Activated CD4-positive, alpha-beta memory T cell treated with anti-CD3 and anti-CD28 coated beads for 36 hours (primary cell): ENCODE data around the gene PPEF2. TPM values are rescaled to one million over a fixed set of nuclear protein-coding genes. Genes with fewer than 3 reads are reported as not detected.
"Not testable (repeated sequence)": the region's sequence is repeated elsewhere in the genome, so short reads cannot be mapped to it uniquely, and the experiment has no call there.

Experiments used
- CTCF ChIA-PET: fragments of 350-600 bp; sonication (Branson Sonifier 250); formaldehyde crosslinking; loops from one replicate; lab custom pipeline; 2021; ENCODE audit warnings: antibody characterized with exemption, inconsistent platforms; lab: Charles Lee
- POLR2A ChIA-PET: fragments of 350-600 bp; sonication (Branson Sonifier 250); formaldehyde crosslinking; loops from one replicate; lab custom pipeline; 2021; ENCODE audit warnings: antibody characterized with exemption; lab: Charles Lee
- DNase-seq: peaks from one replicate; pipeline ENCODE4 v3.0.0-alpha.2; 2020
- H3K27ac Mint-ChIP-seq: one replicate; pipeline ENCODE4 v1.8.0; 2021; ENCODE audit warnings: mixed read lengths
- H3K27me3 Mint-ChIP-seq: one replicate; pipeline ENCODE4 v1.8.0; 2021; ENCODE audit warnings: mixed read lengths
- H3K36me3 Mint-ChIP-seq: one replicate; pipeline ENCODE4 v1.8.0; 2021; ENCODE audit warnings: mixed read lengths
- H3K4me1 Mint-ChIP-seq: one replicate; pipeline ENCODE4 v1.8.0; 2021; ENCODE audit warnings: low read depth, mixed read lengths
- H3K4me3 Mint-ChIP-seq: one replicate; pipeline ENCODE4 v1.8.0; 2021; ENCODE audit warnings: mild to moderate bottlenecking, mixed read lengths
- H3K9me3 Mint-ChIP-seq: one replicate; pipeline ENCODE4 v1.8.0; 2021; ENCODE audit warnings: mixed read lengths
- intact Hi-C: fragments of 100-400 bp; cut with micrococcal nuclease; formaldehyde crosslinking; loops from one replicate; pipeline ENCODE4 v1.15.1; 2023
- total RNA-seq, 2 experiments: library from RNA; stranded (reverse); gene quantifications; one replicate each; pipeline ENCODE4 v1.2.3, GENCODE V29; 2021

Gene PPEF2
- under 1 TPM in 1 of 2 experiments, not detected in 1; 0.40 TPM for total RNA-seq

DNA sequence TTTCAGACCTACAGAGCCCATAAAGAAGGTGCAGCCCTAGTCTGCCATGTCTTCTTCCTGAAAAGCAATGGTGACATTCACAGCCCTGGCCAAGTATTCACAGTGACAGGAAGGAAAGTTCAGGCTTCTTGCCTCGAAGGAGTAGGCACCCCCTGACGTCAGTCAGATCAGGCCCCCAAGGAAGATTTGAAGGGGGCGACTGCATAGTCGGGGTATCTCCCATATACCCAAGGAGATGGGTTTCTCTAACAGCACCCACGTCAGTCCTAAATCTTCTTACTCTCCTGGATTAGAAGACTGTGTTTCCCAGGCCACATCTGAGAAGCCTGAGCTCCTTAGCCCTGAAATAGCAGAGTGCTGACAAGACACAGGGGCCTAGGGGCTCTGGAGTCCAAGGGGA is at the start of gene PPEF2:
Gene PPEF2, minus strand, starts transcription at position 101 of the 400 bp plus-strand sequence. CDS start 6,127 bp downstream, outside the sequence.
- ChIA-PET POLR2A (no interaction called here), CTCF (interaction anchor here (1.7 kb wide), 1 partner anchor 14 kb away, joined by 4 read pairs; no protein-coding TSS in a partner anchor)
- H3K36me3 Mint-ChIP-seq, result no peaks in the 10 kb centered on the region
- H3K27ac Mint-ChIP-seq, result no peak within 1 kb of the TSS
- H3K4me3 Mint-ChIP-seq, result no peak within 1 kb of the TSS
- H3K9me3 Mint-ChIP-seq, result no peaks in the 10 kb centered on the region
- no peaks in the 10 kb centered on the region for H3K27me3 Mint-ChIP-seq
- H3K4me1 Mint-ChIP-seq, result no peaks in the 10 kb centered on the region
- DNase-seq, result no peak
- intact Hi-C loops, result no loop called here

DNA sequence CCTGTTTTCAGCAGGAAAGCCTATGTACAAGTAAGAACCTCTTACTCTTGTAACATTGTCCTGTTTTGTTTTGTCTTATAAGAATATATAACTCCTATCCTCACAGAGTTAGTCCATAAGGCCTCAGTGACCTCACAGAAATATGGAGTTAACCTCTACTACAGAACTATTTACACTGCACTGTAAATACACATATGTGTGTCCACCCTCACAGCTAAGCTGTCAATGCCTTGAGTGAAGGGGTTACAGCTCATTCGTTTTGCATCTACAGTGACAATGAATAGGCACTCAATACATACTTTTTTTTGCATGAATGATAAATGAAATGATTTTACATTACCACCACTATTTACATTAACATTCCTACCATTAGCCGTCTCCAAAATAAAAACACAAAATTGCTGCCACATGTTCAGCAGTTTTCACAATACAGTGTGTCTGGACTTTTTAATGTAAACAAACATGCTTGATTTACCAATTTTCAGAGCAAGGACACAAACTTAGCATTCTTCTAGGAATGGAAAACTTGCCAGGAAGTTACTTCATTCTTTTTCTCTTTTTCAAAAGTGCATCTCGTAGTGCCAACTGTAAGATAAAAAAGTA is 48.1 kb upstream of the PPEF2 start:
- DNase-seq, result no peak
- CTCF ChIA-PET, result no interaction called here
- POLR2A ChIA-PET, result interaction anchor here (1.0 kb wide), 1 partner anchor 9 kb away, joined by 4 read pairs; the partner anchor contains the start of gene NAAA
- H3K4me1 Mint-ChIP-seq, result no peaks in the 10 kb centered on the region
- H3K27ac Mint-ChIP-seq, result no peak overlapping the region
- intact Hi-C loops, result no loop called here
- H3K36me3 Mint-ChIP-seq, result peaks cover 32% of the 10 kb centered on the region
- no peak overlapping the region for H3K4me3 Mint-ChIP-seq
- H3K9me3 Mint-ChIP-seq, result no peaks in the 10 kb centered on the region
- no peaks in the 10 kb centered on the region for H3K27me3 Mint-ChIP-seq

GRCh38 chr4:75948822-75949444 is 46.7 kb upstream of the PPEF2 start:
- H3K4me3 Mint-ChIP-seq, result no peak overlapping the region
- no peaks in the 10 kb centered on the region for H3K9me3 Mint-ChIP-seq
- ChIA-PET CTCF (no interaction called here), POLR2A (no interaction called here)
- H3K27me3 Mint-ChIP-seq, result no peaks in the 10 kb centered on the region
- no peak overlapping the region for H3K27ac Mint-ChIP-seq
- intact Hi-C loops, result no loop called here
- no peaks in the 10 kb centered on the region for H3K4me1 Mint-ChIP-seq
- no peak for DNase-seq
- H3K36me3 Mint-ChIP-seq, result peaks cover 27% of the 10 kb centered on the region

GRCh38 chr4:75940692-75941253 is 38.5 kb upstream of the PPEF2 start, which contains the start of gene NAAA:
TSS of gene NAAA (minus strand) at chr4:75941013. CDS start at chr4:75940949, 64 bp downstream.
- H3K4me1 Mint-ChIP-seq, result peaks cover 20% of the 10 kb centered on the region
- intact Hi-C loops, result loop anchor here (1.0 to 2.0 kb wide), 5 partner anchors 24 to 426 kb away; partner anchors contain the start of genes NUP54, RCHY1, SDAD1 and THAP6
- CTCF ChIA-PET, result interaction anchor here (0.7 to 2.9 kb wide), 7 partner anchors 12 to 126 kb away, joined by 3 to 33 read pairs (median 3); partner anchors contain the start of gene SDAD1
- H3K27ac Mint-ChIP-seq, result peak within 1 kb of the TSS; percentile 93
- POLR2A ChIA-PET, result interaction anchor here (0.7 to 2.2 kb wide), 10 partner anchors 9 to 217 kb away, joined by 3 to 6 read pairs (median 4); partner anchors contain the start of genes NUP54, SDAD1 and USO1
- H3K36me3 Mint-ChIP-seq, result peaks cover 12% of the 10 kb centered on the region
- H3K9me3 Mint-ChIP-seq, result no peaks in the 10 kb centered on the region
- no peaks in the 10 kb centered on the region for H3K27me3 Mint-ChIP-seq
- DNase-seq, result peak; percentile 91
- H3K4me3 Mint-ChIP-seq, result peak within 1 kb of the TSS; percentile 96

- DNase-seq, result peak; percentile 87
- no peaks in the 10 kb centered on the region for H3K27me3 Mint-ChIP-seq
- intact Hi-C loops, result loop anchor here (1.0 to 5.0 kb wide), 6 partner anchors 24 to 425 kb away; partner anchors contain the start of genes NUP54, RCHY1, SDAD1 and THAP6
- peaks cover 20% of the 10 kb centered on the region for H3K4me1 Mint-ChIP-seq
- CTCF ChIA-PET, result interaction anchor here (0.6 to 2.9 kb wide), 8 partner anchors 17 to 427 kb away, joined by 3 to 33 read pairs (median 4); partner anchors contain the start of genes NUP54 and SDAD1
- H3K27ac Mint-ChIP-seq, result peak overlapping the region; percentile 93
- H3K9me3 Mint-ChIP-seq, result no peaks in the 10 kb centered on the region
- peaks cover 10% of the 10 kb centered on the region for H3K36me3 Mint-ChIP-seq
- POLR2A ChIA-PET, result interaction anchor here (0.6 to 2.2 kb wide), 15 partner anchors 9 to 216 kb away, joined by 3 to 6 read pairs (median 3); partner anchors contain the start of genes NUP54, SDAD1 and USO1
- H3K4me3 Mint-ChIP-seq, result peak overlapping the region; percentile 96
Measured at GRCh38 chr4:75939890-75940691, 37.8 kb upstream of the PPEF2 start.

DNA sequence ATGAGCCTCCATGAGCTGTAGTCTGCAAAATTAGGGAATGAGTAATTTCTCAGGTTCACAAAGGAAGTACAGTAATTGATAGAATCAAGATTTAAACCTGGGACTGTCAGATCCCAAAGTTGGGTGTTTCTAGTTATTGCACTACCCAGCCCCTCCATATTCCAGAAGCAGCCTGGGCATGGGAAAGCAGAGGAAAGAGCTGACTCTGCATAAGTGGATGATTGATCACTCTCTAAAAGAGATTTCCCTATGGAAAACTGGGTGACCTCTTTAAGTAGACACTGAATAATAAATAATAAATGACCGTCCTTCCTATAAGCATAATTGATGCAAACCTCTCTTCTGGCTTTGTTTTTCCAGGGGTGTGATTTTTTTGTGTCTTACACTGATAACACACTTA is 33.4 kb upstream of the PPEF2 start:
- H3K27ac Mint-ChIP-seq, result no peak overlapping the region
- intact Hi-C loops, result loop anchor here (5.0 kb wide), 1 partner anchor 132 kb away; no protein-coding TSS in a partner anchor
- H3K4me1 Mint-ChIP-seq, result peaks cover 20% of the 10 kb centered on the region
- ChIA-PET POLR2A (no interaction called here), CTCF (interaction anchor here (0.9 to 1.3 kb wide), 2 partner anchors 11 to 40 kb away, joined by 3 to 4 read pairs; no protein-coding TSS in a partner anchor)
- DNase-seq, result no peak
- H3K27me3 Mint-ChIP-seq, result no peaks in the 10 kb centered on the region
- no peaks in the 10 kb centered on the region for H3K9me3 Mint-ChIP-seq
- peaks cover 23% of the 10 kb centered on the region for H3K36me3 Mint-ChIP-seq
- no peak overlapping the region for H3K4me3 Mint-ChIP-seq

GRCh38 chr4:75930152-75930551 is 27.9 kb upstream of the PPEF2 start:
- H3K36me3 Mint-ChIP-seq, result peaks cover 30% of the 10 kb centered on the region
- H3K4me3 Mint-ChIP-seq, result no peak overlapping the region
- ChIA-PET CTCF (no interaction called here), POLR2A (interaction anchor here (1.2 kb wide), 1 partner anchor 11 kb away, joined by 5 read pairs; the partner anchor contains the start of gene NAAA)
- H3K4me1 Mint-ChIP-seq, result peaks cover 2% of the 10 kb centered on the region
- H3K9me3 Mint-ChIP-seq, result no peaks in the 10 kb centered on the region
- no peak overlapping the region for H3K27ac Mint-ChIP-seq
- no peaks in the 10 kb centered on the region for H3K27me3 Mint-ChIP-seq
- no peak for DNase-seq
- intact Hi-C loops, result no loop called here

GRCh38 chr4:75924916-75925315 is 22.7 kb upstream of the PPEF2 start:
- intact Hi-C loops, POLR2A ChIA-PET, H3K27me3 Mint-ChIP-seq, H3K9me3 Mint-ChIP-seq, DNase-seq, H3K4me1 Mint-ChIP-seq, H3K27ac Mint-ChIP-seq, H3K4me3 Mint-ChIP-seq: not testable (repeated sequence)
- CTCF ChIA-PET, result interaction anchor here (0.7 to 1.3 kb wide), 3 partner anchors 9 to 29 kb away, joined by 3 read pairs; no protein-coding TSS in a partner anchor
- peaks cover 40% of the 10 kb centered on the region for H3K36me3 Mint-ChIP-seq

DNA sequence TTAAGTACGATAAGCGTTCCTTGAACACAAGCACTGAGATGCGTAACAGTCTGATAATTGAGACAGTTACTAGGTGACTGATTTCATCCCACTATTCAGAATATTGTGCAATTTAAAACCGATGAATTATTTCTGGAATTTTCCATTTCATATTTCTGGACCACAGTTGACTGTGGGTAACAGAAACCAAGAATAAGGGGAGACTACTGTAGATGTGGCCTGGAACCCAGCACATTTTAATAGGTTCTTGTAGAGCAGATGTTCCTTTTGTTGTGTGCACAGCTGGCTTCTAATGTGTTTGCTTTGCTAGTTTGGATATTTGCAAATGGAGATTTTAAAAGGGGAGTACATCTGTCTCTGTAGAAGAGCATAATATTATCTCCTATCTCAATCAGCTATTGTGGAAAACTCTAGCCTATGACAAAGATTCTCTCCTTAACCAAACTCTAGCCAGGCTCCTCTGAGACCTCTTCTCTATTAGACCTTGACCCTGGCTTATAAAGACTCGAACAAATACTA is 22.1 kb upstream of the PPEF2 start:
- H3K36me3 Mint-ChIP-seq, result peaks cover 40% of the 10 kb centered on the region
- CTCF ChIA-PET, result interaction anchor here (1.1 to 1.4 kb wide), 2 partner anchors 16 to 29 kb away, joined by 3 read pairs; partner anchors contain the start of gene NAAA
- no peaks in the 10 kb centered on the region for H3K9me3 Mint-ChIP-seq
- H3K27ac Mint-ChIP-seq, result no peak overlapping the region
- DNase-seq, result no peak
- no peaks in the 10 kb centered on the region for H3K27me3 Mint-ChIP-seq
- POLR2A ChIA-PET, result no interaction called here
- intact Hi-C loops, result no loop called here
- H3K4me3 Mint-ChIP-seq, result no peak overlapping the region
- H3K4me1 Mint-ChIP-seq, result peaks cover 8% of the 10 kb centered on the region

DNA sequence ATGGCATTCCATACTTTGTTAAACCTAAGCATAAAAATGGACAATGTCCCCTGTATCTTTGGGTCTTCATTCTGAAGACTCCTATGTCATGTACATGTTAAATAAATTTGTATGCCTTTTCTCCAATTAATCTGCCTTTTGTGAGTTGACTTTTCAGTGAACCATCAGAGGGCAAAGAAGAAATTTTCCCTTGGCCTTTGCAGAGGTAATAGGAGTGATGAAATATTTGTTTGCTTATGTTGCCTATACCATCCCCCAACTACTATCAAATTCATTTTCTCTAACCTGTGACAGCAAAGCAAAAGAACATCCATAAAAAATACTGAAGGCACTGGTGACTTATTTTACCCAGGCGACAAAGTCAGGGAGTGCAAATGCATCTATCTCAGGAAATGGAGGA is 20.3 kb upstream of the PPEF2 start:
- Mint-ChIP-seq H3K36me3 (peaks cover 42% of the 10 kb centered on the region), H3K9me3 (no peaks in the 10 kb centered on the region), H3K4me1 (peaks cover 8% of the 10 kb centered on the region), H3K4me3 (no peak overlapping the region), H3K27me3 (no peaks in the 10 kb centered on the region), H3K27ac (peak overlapping the region; percentile 20)
- POLR2A ChIA-PET, result no interaction called here
- no peak for DNase-seq
- CTCF ChIA-PET, result no interaction called here
- intact Hi-C loops, result no loop called here

DNA sequence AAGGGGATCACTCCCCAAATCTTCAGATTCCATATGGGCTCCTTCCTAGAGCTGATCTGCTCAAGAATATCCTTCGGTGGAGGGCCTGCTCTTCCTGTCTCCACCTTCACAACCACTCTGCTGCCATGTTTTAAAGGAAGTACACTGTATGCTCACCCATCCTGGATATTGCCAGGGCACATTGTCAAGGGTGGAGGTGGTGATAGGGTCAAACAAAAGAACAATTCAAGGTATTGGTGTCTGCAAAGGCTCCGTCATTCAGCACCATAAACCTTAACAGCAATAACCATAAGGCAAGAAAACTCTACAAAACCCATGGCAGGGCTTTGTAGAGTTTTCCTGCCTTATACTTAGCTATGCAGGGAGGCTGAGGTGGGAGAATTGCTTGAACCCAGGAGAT is 19.7 kb upstream of the PPEF2 start:
- Mint-ChIP-seq H3K27ac (no peak overlapping the region), H3K9me3 (no peaks in the 10 kb centered on the region), H3K27me3 (no peaks in the 10 kb centered on the region), H3K4me3 (no peak overlapping the region), H3K4me1 (peaks cover 8% of the 10 kb centered on the region), H3K36me3 (peaks cover 43% of the 10 kb centered on the region)
- ChIA-PET POLR2A (no interaction called here), CTCF (no interaction called here)
- intact Hi-C loops, result no loop called here
- DNase-seq, result no peak
